Measurements from ENCODE around the gene FLNB.

DNA sequence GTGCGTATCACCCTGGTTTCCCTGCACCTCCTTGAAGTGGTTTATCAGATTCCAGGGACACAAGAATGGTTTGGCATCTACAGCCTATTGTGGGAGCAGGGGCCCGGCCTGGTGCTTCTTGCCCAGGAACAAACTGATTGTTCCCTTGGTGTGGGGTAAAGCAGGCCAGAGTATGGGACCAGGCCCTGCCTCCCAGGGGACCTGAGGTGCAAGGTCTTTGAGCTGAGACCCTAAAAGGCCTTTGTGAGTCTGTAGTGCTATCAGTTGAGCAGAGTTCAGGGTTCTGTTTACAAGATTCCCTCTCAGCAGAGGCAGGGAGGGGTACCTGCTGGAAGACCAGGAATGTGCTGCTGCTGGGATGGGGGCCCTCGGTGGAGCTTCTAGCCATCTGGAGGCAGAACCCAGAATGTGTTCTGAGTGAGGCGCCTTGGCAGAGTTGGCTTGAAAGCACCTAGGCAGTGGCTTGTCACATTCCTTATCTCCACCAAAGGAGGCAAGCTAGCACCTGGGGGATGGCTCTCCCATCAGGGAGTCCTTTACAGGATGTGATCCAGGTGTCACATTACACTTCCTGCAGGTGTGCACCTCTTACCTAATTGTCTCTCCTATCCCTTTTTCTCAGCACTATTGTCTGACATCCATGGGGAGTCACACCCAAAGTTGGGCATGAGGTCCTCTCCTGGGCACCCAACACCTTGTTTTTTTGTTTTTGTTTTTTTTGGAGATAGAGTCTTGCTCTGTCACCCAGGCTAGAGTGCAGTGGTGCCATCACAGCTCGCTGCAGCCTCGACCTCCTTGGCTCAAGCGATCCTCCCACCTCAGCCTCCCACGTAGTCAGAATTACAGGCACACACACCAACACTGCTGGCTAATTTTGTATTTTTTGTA is 13.1 kb downstream of the FLNB start:
- TF ChIP-seq, protein P1, sequence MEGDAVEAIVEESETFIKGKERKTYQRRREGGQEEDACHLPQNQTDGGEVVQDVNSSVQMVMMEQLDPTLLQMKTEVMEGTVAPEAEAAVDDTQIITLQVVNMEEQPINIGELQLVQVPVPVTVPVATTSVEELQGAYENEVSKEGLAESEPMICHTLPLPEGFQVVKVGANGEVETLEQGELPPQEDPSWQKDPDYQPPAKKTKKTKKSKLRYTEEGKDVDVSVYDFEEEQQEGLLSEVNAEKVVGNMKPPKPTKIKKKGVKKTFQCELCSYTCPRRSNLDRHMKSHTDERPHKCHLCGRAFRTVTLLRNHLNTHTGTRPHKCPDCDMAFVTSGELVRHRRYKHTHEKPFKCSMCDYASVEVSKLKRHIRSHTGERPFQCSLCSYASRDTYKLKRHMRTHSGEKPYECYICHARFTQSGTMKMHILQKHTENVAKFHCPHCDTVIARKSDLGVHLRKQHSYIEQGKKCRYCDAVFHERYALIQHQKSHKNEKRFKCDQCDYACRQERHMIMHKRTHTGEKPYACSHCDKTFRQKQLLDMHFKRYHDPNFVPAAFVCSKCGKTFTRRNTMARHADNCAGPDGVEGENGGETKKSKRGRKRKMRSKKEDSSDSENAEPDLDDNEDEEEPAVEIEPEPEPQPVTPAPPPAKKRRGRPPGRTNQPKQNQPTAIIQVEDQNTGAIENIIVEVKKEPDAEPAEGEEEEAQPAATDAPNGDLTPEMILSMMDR (conservative IDR thresholded peaks at IDR 0.05), result no peak
- TF ChIP-seq ZFX (IDR thresholded peaks at IDR 0.05), result no peak
